HUES6 (cell line): ENCODE measurements around the gene CD70.
A peak's percentile ranks its signal among the peaks of the same experiment; 100 is the strongest.
"Not testable (repeated sequence)": the region's sequence is repeated elsewhere in the genome, so short reads cannot be mapped to it uniquely, and the experiment has no call there.

ENCODE experiments used
- H3K27ac ChIP-seq: 2 replicates; pipeline ENCODE4 v1.7.0; 2013; ENCODE audit warnings: low read depth, mild to moderate bottlenecking, low read length, inconsistent platforms
- H3K27me3 ChIP-seq: 2 replicates; pipeline ENCODE4 v1.6.1; 2013; ENCODE audit warnings: low read length; ENCODE audit not compliant: control insufficient read depth, insufficient read depth
- H3K36me3 ChIP-seq: 2 replicates; pipeline ENCODE4 v1.6.1; 2013; ENCODE audit warnings: low read length; ENCODE audit not compliant: control insufficient read depth, insufficient read depth
- H3K4me1 ChIP-seq: 2 replicates; pipeline ENCODE4 v1.6.1; 2013; ENCODE audit warnings: low read length; ENCODE audit not compliant: control insufficient read depth, insufficient read depth
- H3K4me3 ChIP-seq: 2 replicates; pipeline ENCODE4 v1.5.1; 2013; ENCODE audit warnings: low read depth, low read length
- H3K9ac ChIP-seq: one replicate; pipeline ENCODE4 v1.6.1; 2013; ENCODE audit warnings: mild to moderate bottlenecking, low read length
- H3K9me3 ChIP-seq: 2 replicates; pipeline ENCODE4 v1.6.1; 2013; ENCODE audit warnings: low read depth, low read length; ENCODE audit not compliant: control insufficient read depth, insufficient read depth

Gene CD70

GRCh38 chr19:6582515-6583484 lies 8.2 kb downstream of the CD70 start:
- Histone ChIP-seq H3K9me3 (peaks cover 14% of the 10 kb centered on the region), H3K27me3 (peaks cover 20% of the 10 kb centered on the region)
- H3K27ac ChIP-seq, H3K4me3 ChIP-seq, H3K9ac ChIP-seq, H3K36me3 ChIP-seq, H3K4me1 ChIP-seq: not testable (repeated sequence)

GRCh38 chr19:6580313-6580712 lies 10.6 kb downstream of the CD70 start:
- H3K27ac ChIP-seq = no peak overlapping the region
- H3K9ac ChIP-seq = no peak overlapping the region
- H3K4me3 ChIP-seq = no peak overlapping the region
- peaks cover 22% of the 10 kb centered on the region for H3K9me3 ChIP-seq
- peaks cover 12% of the 10 kb centered on the region; the same call in 1 of the 2 replicates for H3K4me1 ChIP-seq
- no peaks in the 10 kb centered on the region for H3K36me3 ChIP-seq
- no peaks in the 10 kb centered on the region for H3K27me3 ChIP-seq

- Histone ChIP-seq H3K9ac (no peak overlapping the region), H3K27ac (no peak overlapping the region), H3K4me1 (peaks cover 18% of the 10 kb centered on the region; the same call in 1 of the 2 replicates), H3K27me3 (no peaks in the 10 kb centered on the region), H3K9me3 (peaks cover 22% of the 10 kb centered on the region), H3K36me3 (no peaks in the 10 kb centered on the region), H3K4me3 (no peak overlapping the region)
These were observed 11.3 kb downstream of the CD70 start for GRCh38 chr19:6579450-6580178.

GRCh38 chr19:6577476-6578125 lies 13.3 kb downstream of the CD70 start:
- peak overlapping the region; percentile 88; the same call in 1 of the 2 replicates for H3K27ac ChIP-seq
- no peaks in the 10 kb centered on the region for H3K36me3 ChIP-seq
- H3K9ac ChIP-seq = peak overlapping the region; percentile 79
- H3K4me3 ChIP-seq = no peak overlapping the region
- H3K27me3 ChIP-seq = no peaks in the 10 kb centered on the region
- peaks cover 22% of the 10 kb centered on the region for H3K9me3 ChIP-seq
- peaks cover 27% of the 10 kb centered on the region; the same call in 1 of the 2 replicates for H3K4me1 ChIP-seq

DNA sequence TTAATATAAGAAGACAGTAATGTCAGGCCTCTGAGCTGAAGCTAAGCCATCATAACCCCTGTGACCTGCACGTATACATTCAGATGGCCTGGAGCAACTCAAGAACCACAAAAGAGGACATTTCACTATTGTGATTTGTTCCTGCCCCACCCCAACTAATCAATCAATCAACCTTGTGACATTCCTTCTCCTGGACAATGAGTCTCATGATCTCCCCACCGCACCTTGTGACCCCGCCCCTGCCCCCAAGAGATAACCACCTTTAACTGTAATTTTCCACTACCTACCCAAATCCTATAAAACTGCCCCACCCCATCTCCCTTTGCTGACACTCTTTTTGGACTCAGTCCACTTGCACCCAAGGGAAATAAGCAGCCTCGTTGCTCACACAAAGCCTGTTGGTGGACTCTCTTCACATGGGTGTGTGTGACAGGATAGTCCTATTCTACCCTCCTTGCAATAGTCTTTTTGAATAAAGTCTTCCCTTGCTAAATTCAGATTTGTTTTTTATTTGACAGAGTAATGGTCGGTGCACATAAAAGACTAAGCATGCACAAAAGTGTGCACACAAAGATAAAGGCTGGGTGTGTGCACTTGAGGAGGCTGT lies 14.0 kb downstream of the CD70 start:
- H3K4me1 ChIP-seq = peaks cover 33% of the 10 kb centered on the region; the same call in 1 of the 2 replicates
- H3K4me3 ChIP-seq = no peak overlapping the region
- no peaks in the 10 kb centered on the region for H3K36me3 ChIP-seq
- H3K27me3 ChIP-seq = no peaks in the 10 kb centered on the region
- H3K9me3 ChIP-seq = peaks cover 22% of the 10 kb centered on the region
- peak overlapping the region; percentile 79 for H3K9ac ChIP-seq
- H3K27ac ChIP-seq = peak overlapping the region; percentile 88; the same call in 1 of the 2 replicates

DNA sequence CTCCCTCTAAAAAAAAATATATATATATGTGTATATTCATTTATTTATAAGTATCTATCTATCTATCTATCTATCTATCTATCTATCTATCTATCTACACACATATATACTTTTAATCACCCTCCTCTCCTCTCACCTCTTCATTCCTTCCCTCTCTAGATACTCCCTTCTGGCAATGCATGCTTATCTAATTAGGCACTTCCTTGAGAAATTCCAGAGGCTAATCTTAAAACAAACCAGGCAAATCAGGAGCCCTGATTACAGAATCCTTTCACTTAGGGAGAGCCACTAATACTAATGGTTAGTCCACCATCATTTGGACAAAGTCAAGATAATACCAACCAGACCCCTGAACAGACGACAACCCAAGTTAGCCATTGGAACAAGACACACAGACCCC lies 17.6 kb downstream of the CD70 start:
- H3K9me3 ChIP-seq = peaks cover 18% of the 10 kb centered on the region
- no peak overlapping the region for H3K27ac ChIP-seq
- H3K4me3 ChIP-seq = no peak overlapping the region
- H3K36me3 ChIP-seq = no peaks in the 10 kb centered on the region
- H3K9ac ChIP-seq = no peak overlapping the region
- H3K4me1 ChIP-seq = peaks cover 33% of the 10 kb centered on the region; the same call in 1 of the 2 replicates
- H3K27me3 ChIP-seq = no peaks in the 10 kb centered on the region

DNA sequence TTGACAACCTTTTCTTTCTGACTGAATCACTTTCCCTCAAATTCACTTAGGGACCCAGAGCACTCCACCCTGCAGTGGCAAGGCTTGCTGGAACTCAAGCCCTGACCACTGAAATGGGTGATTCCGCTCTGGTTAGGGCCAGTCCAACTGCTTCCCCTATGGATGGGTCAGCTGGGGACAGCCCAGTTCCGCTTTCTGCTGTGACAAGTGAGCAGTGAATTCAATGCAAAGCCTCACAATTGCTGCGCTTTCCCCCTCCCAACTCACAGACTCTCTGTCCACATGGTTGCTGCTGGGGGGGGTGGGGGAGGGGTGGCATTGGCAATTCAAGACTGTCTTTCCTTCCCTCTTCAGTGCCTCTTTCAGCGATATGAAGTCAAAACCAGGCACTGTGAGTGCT lies 18.7 kb downstream of the CD70 start:
- Histone ChIP-seq H3K9ac (no peak overlapping the region), H3K9me3 (peaks cover 8% of the 10 kb centered on the region), H3K4me1 (peaks cover 27% of the 10 kb centered on the region; the same call in 1 of the 2 replicates), H3K36me3 (no peaks in the 10 kb centered on the region), H3K27me3 (no peaks in the 10 kb centered on the region), H3K27ac (no peak overlapping the region), H3K4me3 (no peak overlapping the region)

- peaks cover 26% of the 10 kb centered on the region; the same call in 1 of the 2 replicates for H3K4me1 ChIP-seq
- no peaks in the 10 kb centered on the region for H3K36me3 ChIP-seq
These were observed 19.8 kb downstream of the CD70 start for GRCh38 chr19:6571167-6571566.

DNA sequence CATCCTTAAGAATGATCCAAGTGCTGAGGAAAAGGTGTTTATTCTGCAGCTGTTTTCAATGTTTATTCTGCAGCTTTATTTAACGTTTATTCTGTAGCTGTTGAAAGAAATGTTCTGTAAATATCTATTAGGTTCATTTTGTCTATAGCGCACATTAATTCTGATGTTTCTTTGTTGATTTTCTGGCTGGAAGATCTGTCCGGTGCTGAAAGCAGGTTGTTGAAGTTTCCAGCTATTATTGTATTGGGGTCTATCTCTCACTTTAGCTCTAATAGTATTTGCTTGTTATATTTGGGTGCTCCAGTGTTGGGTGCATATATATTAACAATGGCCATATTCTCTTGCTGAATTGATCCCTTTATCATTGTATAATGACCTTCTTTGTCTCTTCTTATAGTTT lies 20.2 kb downstream of the CD70 start:
- no peak overlapping the region for H3K27ac ChIP-seq
- no peaks in the 10 kb centered on the region for H3K27me3 ChIP-seq
- no peak overlapping the region for H3K4me3 ChIP-seq
- H3K4me1 ChIP-seq = peaks cover 22% of the 10 kb centered on the region; the same call in 1 of the 2 replicates
- H3K9me3 ChIP-seq = peaks cover 17% of the 10 kb centered on the region
- H3K9ac ChIP-seq = no peak overlapping the region
- H3K36me3 ChIP-seq = no peaks in the 10 kb centered on the region

More at GRCh38 chr19:6571167-6571566, 19.8 kb downstream of the CD70 start:
- H3K9me3 ChIP-seq = peaks cover 16% of the 10 kb centered on the region
- H3K4me3 ChIP-seq = no peak overlapping the region
- H3K27ac ChIP-seq = no peak overlapping the region
- H3K27me3 ChIP-seq = no peaks in the 10 kb centered on the region
- no peak overlapping the region for H3K9ac ChIP-seq

GRCh38 chr19:6568816-6569215 lies 22.1 kb downstream of the CD70 start:
- Histone ChIP-seq H3K27me3 (no peaks in the 10 kb centered on the region), H3K9ac (no peak overlapping the region), H3K9me3 (peaks cover 28% of the 10 kb centered on the region), H3K27ac (no peak overlapping the region), H3K36me3 (no peaks in the 10 kb centered on the region), H3K4me3 (no peak overlapping the region), H3K4me1 (peaks cover 11% of the 10 kb centered on the region; the same call in 1 of the 2 replicates)
